ENCODE results near the gene IL12RB1.
"Not testable (repeated sequence)": the region's sequence is repeated elsewhere in the genome, so short reads cannot be mapped to it uniquely, and the experiment has no call there.

The IL12RB1 gene

DNA sequence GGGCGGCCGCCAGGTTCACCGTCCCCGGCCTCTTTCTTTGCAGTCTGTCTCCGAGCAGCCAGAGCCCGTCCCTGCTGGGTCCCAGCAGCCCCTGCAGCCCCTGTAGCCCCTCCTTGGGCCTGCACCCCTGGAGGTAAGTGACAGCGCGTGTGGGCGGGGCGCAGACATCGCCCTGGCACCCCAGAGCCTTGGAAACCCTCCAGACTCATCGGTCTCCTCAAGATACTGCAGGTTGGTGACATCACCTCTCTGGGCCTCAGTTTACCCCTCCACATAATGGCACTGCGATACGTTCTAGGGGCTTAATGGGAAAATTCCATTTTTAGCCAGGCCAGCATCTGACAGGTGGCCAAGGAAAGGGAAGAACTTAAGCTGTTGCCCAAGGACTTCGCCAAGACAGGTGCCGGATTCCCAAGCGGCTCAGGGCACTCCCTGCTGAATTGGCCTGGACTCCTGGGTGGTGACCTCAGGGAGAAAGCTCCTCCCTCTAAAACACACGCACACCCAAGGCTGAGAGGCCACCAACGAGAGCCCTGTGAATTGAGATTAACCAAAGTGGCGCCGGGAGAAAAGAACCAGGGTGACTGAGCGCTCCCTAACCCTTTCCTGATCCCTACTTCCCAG, 24.0 kb upstream of the IL12RB1 start:
- no peak for DNase-seq

DNA sequence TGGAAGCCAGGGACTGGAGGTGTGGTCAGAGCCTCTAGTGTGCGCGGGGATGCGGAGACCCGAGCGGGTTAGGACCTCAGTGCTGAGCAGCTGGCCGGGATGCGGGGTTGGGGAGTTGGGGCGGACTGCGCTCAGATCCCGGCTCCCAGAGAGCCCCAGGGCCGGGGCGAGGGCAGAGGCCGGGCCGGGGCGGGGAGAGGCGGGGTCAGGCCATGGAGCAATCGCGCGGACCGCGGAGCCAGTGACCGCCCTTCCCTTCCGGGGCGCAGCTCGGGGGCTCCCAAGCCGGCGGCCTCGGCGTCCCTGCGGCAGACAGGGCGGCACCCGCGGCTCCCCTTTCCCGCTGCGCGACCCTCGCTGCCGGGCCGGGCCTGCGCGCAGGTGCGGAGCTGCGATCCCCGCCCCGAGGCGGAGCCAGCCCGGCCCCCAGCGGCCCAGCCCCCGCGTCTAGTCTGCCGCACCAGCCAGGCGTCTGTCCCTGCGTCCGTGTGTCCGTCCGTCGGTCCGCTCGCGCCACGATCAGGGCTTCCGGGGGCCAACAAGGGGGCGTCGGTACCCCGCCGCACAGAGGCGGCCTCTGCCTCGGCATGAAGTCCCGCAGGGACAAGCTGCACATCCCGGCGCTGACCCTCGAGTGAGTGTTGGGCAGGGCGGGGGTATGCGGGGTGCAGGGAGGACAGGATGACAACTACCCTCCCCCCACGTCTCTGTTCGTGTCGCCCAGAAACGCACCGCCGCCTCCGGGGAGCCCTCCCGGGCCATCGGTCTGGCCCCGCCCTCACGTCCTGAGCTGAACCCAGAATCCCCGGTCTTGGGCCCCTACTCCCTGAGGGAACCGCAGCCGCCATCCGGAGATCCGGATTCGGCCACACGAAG, 23.2 kb upstream of the IL12RB1 start:
- DNase-seq = peak in 2 of 4 experiments; percentile 14 to 50

GRCh38 chr19:18109341-18109732, 22.6 kb upstream of the IL12RB1 start:
- no peak for DNase-seq

- no peak for DNase-seq
Measured at GRCh38 chr19:18108897-18109296, 22.2 kb upstream of the IL12RB1 start.

GRCh38 chr19:18107235-18107634, 20.5 kb upstream of the IL12RB1 start:
- no peak for DNase-seq

DNA sequence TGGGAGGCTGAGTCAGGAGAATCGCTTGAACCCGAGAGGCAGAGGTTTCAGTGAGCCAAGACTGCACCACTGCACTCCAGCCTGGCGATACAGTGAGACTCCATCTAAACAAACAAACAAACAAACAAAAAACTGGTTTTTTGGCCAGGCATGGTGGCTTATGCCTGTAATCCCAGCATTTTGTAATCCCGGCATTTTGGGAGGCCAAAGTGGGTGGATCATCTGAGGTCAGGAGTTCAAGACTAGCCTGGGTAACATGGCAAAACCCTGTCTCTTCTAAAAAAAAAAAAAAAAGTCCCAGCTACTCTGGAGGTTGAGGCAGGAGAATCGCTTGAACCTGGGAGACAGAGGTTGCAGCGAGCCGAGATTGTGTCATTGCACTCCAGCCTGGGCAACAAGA, 18.5 kb upstream of the IL12RB1 start:
- not testable (repeated sequence) for DNase-seq

DNA sequence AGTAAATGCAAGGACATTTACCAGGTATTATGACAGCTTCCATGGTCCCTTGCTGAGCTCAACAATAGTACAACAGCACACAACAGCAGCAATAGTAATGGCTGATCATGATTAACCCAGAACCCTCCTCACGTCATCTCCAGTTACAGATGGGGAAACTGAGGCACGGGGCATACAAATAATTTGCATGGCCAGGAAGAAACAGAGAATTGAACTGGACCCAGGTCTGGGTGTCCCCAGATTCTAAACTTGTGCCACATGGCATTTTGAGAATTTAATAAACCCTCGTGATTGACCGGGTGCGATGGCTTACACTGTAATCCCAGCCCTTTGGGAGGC, 18.0 kb upstream of the IL12RB1 start:
- no peak for DNase-seq

- DNase-seq = no peak
Measured at GRCh38 chr19:18102916-18103542, 16.3 kb upstream of the IL12RB1 start.

DNA sequence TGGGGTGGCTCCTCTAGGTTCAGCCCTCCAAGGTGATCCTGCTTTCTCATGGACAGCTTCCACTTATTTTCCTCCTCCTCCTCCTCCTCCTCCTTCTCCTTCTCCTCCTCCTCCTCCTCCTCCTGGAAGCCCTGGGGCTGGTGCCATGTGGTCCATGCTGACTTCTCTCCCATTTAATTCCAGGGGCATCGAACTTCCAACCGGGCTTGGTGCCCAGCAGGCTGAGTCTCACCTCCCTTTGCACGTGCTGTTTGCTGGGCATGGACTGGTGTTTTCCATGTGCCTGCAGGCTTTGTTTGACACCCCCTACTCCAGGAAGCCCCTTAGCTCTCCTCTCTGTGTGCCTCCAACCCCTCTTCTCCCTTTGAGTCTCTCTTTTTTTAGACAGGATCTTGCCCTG, 14.5 kb upstream of the IL12RB1 start:
- no peak for DNase-seq

DNA sequence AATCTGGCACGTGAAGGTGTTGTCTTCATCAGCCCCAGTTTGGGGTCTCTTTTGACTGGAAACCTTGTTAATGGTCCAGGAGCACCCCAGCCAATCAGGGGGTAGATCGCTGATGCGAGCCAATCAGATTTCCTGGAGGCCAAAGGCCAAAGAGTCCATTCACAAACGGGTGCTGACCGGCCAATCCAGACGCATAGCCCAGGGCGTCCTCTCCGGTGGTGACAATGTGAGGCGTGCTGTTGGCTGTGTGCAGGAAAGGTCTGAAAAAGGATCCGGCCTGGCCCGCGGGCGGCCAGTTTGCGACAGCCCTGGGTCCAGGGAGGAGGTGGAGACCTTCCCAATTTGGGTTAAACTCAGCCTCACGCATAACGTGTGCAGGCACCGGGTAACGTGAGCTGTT, 14.0 kb upstream of the IL12RB1 start:
- no peak for DNase-seq

DNA sequence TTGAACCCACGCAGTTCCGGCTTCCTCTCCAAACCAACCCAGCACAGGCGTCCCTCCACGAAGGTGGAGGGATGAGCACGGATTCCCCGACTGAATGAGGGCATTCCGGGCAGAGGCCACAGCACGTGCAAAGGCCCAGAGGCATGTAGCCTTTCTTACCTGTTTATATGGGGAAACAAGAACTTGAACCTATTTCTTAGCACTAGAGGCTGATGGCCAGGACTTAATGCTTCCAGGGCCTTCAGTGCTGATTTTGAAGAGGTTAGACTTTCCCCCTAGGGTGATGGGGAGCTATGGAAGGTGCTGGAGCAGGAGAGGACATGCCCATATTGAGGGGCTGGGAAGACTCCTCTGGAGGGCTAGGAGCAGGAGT, 12.9 kb upstream of the IL12RB1 start:
- DNase-seq = no peak

- DNase-seq = peak in 1 of 4 experiments; percentile 18
Measured at GRCh38 chr19:18098891-18099622, 12.3 kb upstream of the IL12RB1 start.

DNA sequence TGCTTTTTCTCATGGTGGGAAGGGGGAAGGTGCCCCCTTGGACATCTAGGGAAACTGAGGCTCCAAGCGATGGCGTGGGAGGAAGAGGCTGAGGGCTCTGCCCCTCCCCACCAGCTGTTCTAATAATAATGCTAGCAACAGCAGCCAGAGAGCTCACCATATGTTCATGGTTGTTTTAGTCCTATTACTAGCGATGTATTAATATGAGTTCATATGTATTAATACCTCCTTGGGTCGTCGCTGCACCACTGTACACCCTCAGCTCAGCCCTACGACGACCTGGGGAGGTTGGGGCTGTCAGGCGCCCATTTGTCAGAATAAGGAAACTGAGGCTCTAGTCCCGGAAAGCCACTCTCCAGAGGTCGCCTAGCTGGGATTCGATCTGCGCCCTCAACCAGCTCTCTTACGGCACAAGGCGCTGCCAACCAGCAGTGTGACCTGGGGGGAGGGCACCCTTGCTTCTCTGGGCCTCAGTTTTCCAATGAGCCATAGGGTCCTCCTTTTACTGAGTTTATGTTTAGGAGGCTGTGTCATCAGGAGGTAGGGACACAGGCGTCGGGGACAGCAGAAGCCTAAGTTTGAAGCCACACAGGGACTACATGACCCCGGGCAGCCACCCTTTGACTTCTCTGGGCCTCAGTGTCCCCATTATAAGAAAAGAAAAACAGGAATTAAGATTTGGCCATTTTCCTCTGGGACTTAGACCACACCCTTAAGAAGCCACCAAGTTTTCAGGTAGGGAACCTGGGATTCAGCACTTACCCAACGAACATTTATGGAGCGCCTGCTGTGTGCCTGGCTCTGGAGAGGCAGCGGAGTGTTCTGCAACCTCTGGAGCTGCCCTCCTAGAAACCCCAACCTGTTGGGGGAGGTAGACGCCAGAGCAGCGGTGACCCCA, 11.5 kb upstream of the IL12RB1 start:
- DNase-seq = no peak

DNA sequence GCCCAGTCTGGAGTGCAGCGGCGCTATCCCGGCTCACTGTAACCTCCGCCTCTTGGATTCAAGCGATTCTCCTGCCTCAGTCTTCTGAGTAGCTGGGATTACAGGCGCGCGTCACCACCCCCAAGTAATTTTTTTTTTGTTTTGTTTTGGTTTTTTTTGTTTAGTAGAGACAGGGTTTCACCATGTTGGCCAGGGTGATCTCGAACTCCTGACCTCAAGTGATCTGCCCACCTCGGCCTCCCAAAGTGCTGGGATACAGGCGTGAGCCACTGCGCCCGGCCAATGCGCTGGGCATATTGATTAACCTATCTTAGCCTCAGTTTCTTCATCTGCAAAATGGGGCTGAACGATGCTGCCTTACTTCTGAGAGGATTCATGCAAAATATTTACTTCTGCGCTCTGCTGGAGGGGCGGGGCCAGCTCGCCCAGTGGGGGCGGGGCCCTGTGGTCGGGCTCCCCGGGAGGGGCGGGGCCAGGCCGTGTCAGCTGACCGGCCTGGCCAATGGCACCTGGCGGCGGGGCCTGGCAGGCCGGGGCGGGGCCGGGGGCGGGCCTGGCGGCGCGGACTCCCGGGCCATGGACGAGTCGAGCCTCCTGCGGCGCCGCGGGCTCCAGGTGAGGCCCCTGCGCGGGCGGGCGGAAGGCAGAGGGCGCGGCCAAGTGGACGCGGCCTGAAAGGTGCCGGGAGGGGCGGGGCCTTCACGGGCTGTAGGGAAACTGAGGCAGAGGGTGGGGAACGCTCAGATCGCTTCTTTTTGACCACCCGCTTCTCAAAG, 10.7 kb upstream of the IL12RB1 start, which contains the start of gene MAST3:
TSS of gene MAST3 (plus strand) at position 562 of the 776 bp plus-strand sequence. CDS start at position 577, 15 bp downstream.
- peak; percentile 36 to 91 (median 76) for DNase-seq

GRCh38 chr19:18096258-18096657, 9.5 kb upstream of the IL12RB1 start:
- no peak for DNase-seq

- no peak for DNase-seq
Measured at GRCh38 chr19:18093439-18094161, 6.9 kb upstream of the IL12RB1 start.

DNA sequence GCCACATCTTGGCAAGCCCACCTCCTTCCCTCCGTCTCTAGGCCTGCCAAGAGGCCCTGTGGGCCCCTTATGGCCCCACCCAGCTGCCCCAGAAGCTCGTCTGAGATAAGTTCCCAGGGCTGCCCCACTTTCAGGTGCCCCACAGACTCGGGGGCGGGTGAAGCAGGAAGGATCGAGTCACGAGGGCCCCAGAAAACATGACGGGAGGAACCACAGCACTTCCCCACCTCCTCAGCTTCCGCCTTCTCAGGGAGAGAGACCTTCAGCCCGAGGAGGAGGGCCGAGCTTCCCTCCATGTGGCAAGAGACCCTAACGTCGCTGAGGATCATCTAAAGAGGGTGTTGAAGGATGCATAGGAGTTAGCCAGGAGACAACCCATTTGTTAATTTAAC, 4.5 kb upstream of the IL12RB1 start:
- DNase-seq = peak in 3 of 4 experiments; percentile 37 to 58 (median 55)

- no peak for DNase-seq
Measured at GRCh38 chr19:18090545-18091216, 3.9 kb upstream of the IL12RB1 start.

DNA sequence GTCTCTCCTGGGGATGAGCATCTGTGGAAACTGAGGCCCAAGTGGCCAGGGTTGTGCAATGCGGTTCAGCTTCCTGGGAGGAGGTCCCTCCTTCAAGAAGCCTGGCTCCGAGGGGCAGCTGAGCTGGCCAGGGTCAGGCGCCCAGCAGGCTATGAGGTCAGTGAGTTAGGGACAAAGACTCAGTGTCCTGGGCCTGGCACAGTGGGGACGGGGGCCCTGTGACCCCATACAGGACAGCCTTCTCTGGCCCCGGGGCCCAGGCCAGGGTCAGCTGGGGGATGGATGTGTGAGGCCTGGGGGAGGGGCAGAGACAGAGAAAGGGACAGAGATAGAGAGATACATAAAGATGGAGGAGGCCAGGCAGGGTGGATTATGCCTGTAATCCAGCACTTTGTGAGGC, 3.0 kb upstream of the IL12RB1 start:
- DNase-seq = no peak

DNA sequence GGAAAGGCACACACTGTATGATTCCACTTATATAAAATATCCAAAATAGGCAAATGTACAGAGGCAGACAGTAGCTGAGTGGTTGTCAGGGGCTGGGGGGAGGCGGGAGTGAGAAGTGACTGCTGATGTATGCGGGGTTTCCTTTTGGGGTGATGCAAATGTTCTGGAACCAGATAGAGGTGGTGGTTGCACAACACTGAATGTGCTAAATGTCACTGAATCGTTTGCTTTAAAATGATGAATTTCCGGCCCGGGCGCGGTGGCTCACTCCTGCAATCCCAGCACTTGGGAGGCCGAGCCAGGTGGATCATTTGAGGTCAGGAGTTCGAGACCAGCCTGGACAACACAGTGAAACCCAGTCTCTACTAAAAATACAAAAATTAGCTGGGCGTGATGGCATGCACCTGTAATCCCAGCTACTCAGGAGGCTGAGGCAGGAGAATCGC, 2.4 kb upstream of the IL12RB1 start:
- DNase-seq = peak in 3 of 4 experiments; percentile 17 to 22 (median 20)
